GM23338 (cell line): ENCODE data around the gene ZNF594. TPM values are rescaled to one million over a fixed set of nuclear protein-coding genes. Genes with fewer than 3 reads are reported as not detected.
"Not testable (repeated sequence)": the region's sequence is repeated elsewhere in the genome, so short reads cannot be mapped to it uniquely, and the experiment has no call there.

Source experiments
- ATAC-seq: fragments of 200-7000 bp; cut with Tn5 transposase; 3 replicates; pipeline ENCODE4 v1.9.1; 2020
- DNase-seq: peaks from one replicate; pipeline ENCODE4 v3.0.0-alpha.2; 2015; ENCODE audit warnings: low spot score
- H2AFZ ChIP-seq: fragments of 200-600 bp; sonication (generic); 2 replicates; pipeline ENCODE4 v1.8.0; 2016; ENCODE audit warnings: antibody characterized with exemption, mild to moderate bottlenecking, moderate library complexity
- H3F3A ChIP-seq: fragments of 200-600 bp; sonication (generic); replicated peaks from 2 replicates; pipeline ENCODE4 v1.8.0; 2017; ENCODE audit warnings: antibody characterized with exemption, mixed run types, low read depth
- H3K27ac ChIP-seq: fragments of 200-600 bp; sonication (generic); 2 replicates; pipeline ENCODE4 v1.6.1; 2016; ENCODE audit warnings: low read depth
- H3K27me3 ChIP-seq: fragments of 200-600 bp; sonication (generic); 2 replicates; pipeline ENCODE4 v1.8.0; 2016; ENCODE audit warnings: mild to moderate bottlenecking, mixed run types, moderate library complexity; ENCODE audit not compliant: insufficient read depth
- H3K36me3 ChIP-seq: fragments of 200-600 bp; sonication (generic); 2 replicates; pipeline ENCODE4 v1.8.0; 2016; ENCODE audit warnings: mild to moderate bottlenecking; ENCODE audit not compliant: insufficient read depth
- H3K4me1 ChIP-seq: fragments of 200-600 bp; sonication (generic); 2 replicates; pipeline ENCODE4 v1.8.0; 2016; ENCODE audit warnings: mild to moderate bottlenecking, moderate library complexity; ENCODE audit not compliant: insufficient read depth
- H3K4me2 ChIP-seq: fragments of 200-600 bp; sonication (generic); 2 replicates; pipeline ENCODE4 v1.7.1; 2017; ENCODE audit warnings: mixed run types
- H3K4me3 ChIP-seq: fragments of 200-600 bp; sonication (generic); 2 replicates; pipeline ENCODE4 v1.6.1; 2016; ENCODE audit warnings: mixed run types
- H3K79me2 ChIP-seq: fragments of 200-600 bp; sonication (generic); replicated peaks from 2 replicates; pipeline ENCODE4 v1.8.0; 2017; ENCODE audit warnings: mild to moderate bottlenecking; ENCODE audit not compliant: insufficient read depth
- H3K9me2 ChIP-seq: fragments of 200-600 bp; sonication (generic); 2 replicates; pipeline ENCODE4 v1.8.0; 2017; ENCODE audit not compliant: insufficient read depth
- H4K20me1 ChIP-seq: fragments of 200-600 bp; sonication (generic); replicated peaks from 2 replicates; pipeline ENCODE4 v1.8.0; 2017; ENCODE audit warnings: mild to moderate bottlenecking; ENCODE audit not compliant: insufficient read depth
- H3K27ac Mint-ChIP-seq: 2 replicates; pipeline ENCODE4 v1.8.0; 2020; ENCODE audit warnings: inconsistent platforms, mild to moderate bottlenecking, moderate library complexity, mixed read lengths
- H3K27me3 Mint-ChIP-seq: 3 replicates; pipeline ENCODE4 v1.8.0; 2022; ENCODE audit warnings: low read depth, mild to moderate bottlenecking, moderate library complexity, mixed read lengths, inconsistent platforms; ENCODE audit not compliant: insufficient read depth, poor library complexity
- H3K36me3 Mint-ChIP-seq: 3 replicates; pipeline ENCODE4 v1.8.0; 2021; ENCODE audit warnings: low read depth, mild to moderate bottlenecking, inconsistent platforms, moderate library complexity, mixed read lengths
- H3K4me1 Mint-ChIP-seq: 3 replicates; pipeline ENCODE4 v1.8.0; 2020; ENCODE audit warnings: mild to moderate bottlenecking, inconsistent platforms, mixed read lengths
- H3K4me3 Mint-ChIP-seq: 3 replicates; pipeline ENCODE4 v1.8.0; 2021; ENCODE audit warnings: moderate library complexity, mild to moderate bottlenecking, inconsistent platforms, mixed read lengths
- H3K9me3 Mint-ChIP-seq: 3 replicates; pipeline ENCODE4 v1.8.0; 2020; ENCODE audit warnings: moderate library complexity, mild to moderate bottlenecking, inconsistent platforms, mixed read lengths
- EZH2 ChIP-seq: fragments of 200-600 bp; sonication (generic); IDR thresholded peaks from one replicate; pipeline ENCODE4 v1.8.0; 2017; ENCODE audit warnings: antibody characterized with exemption, mild to moderate bottlenecking, low read depth; ENCODE audit not compliant: unreplicated experiment
- JUNB ChIP-seq: IDR thresholded peaks from one replicate; pipeline ENCODE4 v1.6.1; 2016; ENCODE audit warnings: antibody characterized with exemption; ENCODE audit not compliant: unreplicated experiment
- POLR2AphosphoS5 ChIP-seq: IDR thresholded peaks from 2 replicates; pipeline ENCODE4 v1.6.1; 2016; ENCODE audit warnings: antibody characterized with exemption, low read depth
- ZNF114 ChIP-seq: fragments of 250-450 bp; sonication (Bioruptor Pico); IDR thresholded peaks from 2 replicates; pipeline ENCODE4 v1.5.0; 2020; ENCODE audit warnings: mild to moderate bottlenecking, moderate library complexity
- ZNF331 ChIP-seq: fragments of 250-450 bp; sonication (Bioruptor Pico); IDR thresholded peaks from 2 replicates; pipeline ENCODE4 v1.5.0; 2020; ENCODE audit warnings: low read depth, mild to moderate bottlenecking, moderate library complexity
- polyA plus RNA-seq: library from polyadenylated mRNA; unstranded; fragments of >200 nt; fragmentation: Nextera tagmentation; extraction: Ambion mirVana; gene quantifications from 2 replicates; pipeline ENCODE4 v1.2.1, GENCODE V29; 2016
- total RNA-seq: library from RNA; depleted of rRNA; stranded (reverse); fragments of >200 nt; shearing (Covaris generic); gene quantifications from 2 replicates; pipeline ENCODE4 v1.2.3, GENCODE V29; 2014
- TF ChIP-seq, protein P1 (sequence below), 2 experiments: fragments of 200-600 bp in 1 of 2; sonication (generic) in 1 of 2; conservative IDR thresholded peaks; 2 replicates each; pipeline versions ENCODE4 v1.5.1 to v1.6.1; 2016 to 2017; ENCODE audit warnings: antibody characterized with exemption in 2 of 2, low read depth in 2 of 2, mild to moderate bottlenecking in 2 of 2, moderate library complexity in 1 of 2
- TF ChIP-seq, protein P2 (sequence below): fragments of 250-450 bp; sonication (Bioruptor Pico); IDR thresholded peaks from 2 replicates; pipeline ENCODE4 v1.5.0; 2020; ENCODE audit warnings: mild to moderate bottlenecking, moderate library complexity
- TF ChIP-seq, protein P3 (sequence below): IDR thresholded peaks from one replicate; pipeline ENCODE4 v1.6.1; 2018; ENCODE audit warnings: antibody characterized with exemption; ENCODE audit not compliant: unreplicated experiment

ZNF594 gene
- total and polyA plus RNA-seq, 2 experiments from 2014 or later: 7.0 to 15.6 TPM

DNA sequence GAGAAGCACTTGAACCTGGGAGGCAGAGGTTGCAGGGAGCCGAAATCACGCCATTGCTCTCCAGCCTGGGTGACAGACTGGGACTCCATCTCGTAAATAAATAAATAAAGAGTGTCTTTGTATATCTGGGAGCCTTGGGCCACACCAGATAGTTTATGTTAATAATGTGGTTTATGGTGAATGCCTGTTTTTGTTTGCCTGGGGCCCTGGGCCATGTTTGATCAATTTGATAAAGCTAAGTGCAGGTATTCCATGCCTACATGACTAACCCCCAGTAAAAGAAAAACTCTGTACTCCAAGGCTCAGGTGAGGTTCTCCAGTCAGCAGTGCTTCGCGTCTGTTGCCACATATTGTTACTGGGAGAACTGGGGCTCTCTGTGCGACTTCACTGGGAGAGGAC is 27.9 kb upstream of the ZNF594 start (continued):
- TF ChIP-seq, protein P1, sequence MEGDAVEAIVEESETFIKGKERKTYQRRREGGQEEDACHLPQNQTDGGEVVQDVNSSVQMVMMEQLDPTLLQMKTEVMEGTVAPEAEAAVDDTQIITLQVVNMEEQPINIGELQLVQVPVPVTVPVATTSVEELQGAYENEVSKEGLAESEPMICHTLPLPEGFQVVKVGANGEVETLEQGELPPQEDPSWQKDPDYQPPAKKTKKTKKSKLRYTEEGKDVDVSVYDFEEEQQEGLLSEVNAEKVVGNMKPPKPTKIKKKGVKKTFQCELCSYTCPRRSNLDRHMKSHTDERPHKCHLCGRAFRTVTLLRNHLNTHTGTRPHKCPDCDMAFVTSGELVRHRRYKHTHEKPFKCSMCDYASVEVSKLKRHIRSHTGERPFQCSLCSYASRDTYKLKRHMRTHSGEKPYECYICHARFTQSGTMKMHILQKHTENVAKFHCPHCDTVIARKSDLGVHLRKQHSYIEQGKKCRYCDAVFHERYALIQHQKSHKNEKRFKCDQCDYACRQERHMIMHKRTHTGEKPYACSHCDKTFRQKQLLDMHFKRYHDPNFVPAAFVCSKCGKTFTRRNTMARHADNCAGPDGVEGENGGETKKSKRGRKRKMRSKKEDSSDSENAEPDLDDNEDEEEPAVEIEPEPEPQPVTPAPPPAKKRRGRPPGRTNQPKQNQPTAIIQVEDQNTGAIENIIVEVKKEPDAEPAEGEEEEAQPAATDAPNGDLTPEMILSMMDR (conservative IDR thresholded peaks at IDR 0.05; ENCODE audit: low read depth in 2 of 2): no peak
- no peak for TF ChIP-seq ZNF331 (CRISPR knock-in tag)

DNA sequence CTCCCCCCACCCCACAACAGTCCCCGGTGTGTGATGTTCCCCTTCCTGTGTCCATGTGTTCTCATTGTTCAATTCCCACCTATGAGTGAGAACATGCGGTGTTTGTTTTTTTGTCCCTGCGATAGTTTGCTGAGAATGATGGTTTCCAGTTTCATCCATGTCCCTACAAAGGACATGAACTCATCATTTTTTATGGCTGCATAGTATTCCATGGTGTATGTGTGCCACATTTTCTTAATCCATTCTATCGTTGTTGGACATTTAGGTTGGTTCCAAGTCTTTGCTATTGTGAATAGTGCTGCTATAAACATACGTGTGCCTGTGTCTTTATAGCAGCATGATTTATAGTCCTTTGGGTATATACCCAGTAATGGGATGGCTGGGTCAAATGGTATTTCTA is 25.9 kb upstream of the ZNF594 start:
- H3K4me1 ChIP-seq, H3K27ac Mint-ChIP-seq, H3K27me3 Mint-ChIP-seq, H3K9me3 Mint-ChIP-seq, H3K27me3 ChIP-seq, H3K9me2 ChIP-seq, H3K36me3 ChIP-seq, DNase-seq, H3K4me3 ChIP-seq, H3K4me3 Mint-ChIP-seq, ATAC-seq, H3K4me1 Mint-ChIP-seq, H3K4me2 ChIP-seq, H4K20me1 ChIP-seq, H3K27ac ChIP-seq, H3F3A ChIP-seq, H3K79me2 ChIP-seq, H2AFZ ChIP-seq, H3K36me3 Mint-ChIP-seq: not testable (repeated sequence)

DNA sequence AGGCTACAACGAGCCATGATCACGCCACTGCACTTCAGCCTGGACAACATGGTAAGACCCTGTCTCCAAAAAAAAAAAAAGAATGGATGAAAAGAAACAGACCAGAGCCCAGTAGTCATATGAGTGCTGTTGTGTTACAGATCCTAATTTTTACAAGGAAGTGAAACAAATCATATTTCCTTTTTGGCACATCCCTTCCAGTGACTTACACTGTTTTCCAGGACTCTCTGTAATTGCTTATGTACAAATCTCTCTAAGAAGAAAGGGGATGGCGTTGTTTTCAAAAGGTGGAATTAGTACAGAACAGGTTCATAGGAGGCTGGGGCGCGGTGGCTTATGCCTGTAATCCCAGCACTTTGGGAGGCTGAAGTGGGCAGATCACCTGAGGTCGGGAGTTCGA is 19.8 kb upstream of the ZNF594 start:
- Mint-ChIP-seq H3K27me3 (peaks cover 1% of the 10 kb centered on the region), H3K27ac (no peak overlapping the region), H3K9me3 (no peaks in the 10 kb centered on the region), H3K4me1 (no peaks in the 10 kb centered on the region; the same call in 2 of the 3 replicates), H3K4me3 (no peak overlapping the region), H3K36me3 (no peaks in the 10 kb centered on the region)
- Histone ChIP-seq H3K4me1 (no peaks in the 10 kb centered on the region), H3F3A (no peaks in the 10 kb centered on the region), H3K79me2 (no peaks in the 10 kb centered on the region), H3K27me3 (no peaks in the 10 kb centered on the region), H3K9me2 (no peaks in the 10 kb centered on the region), H3K4me3 (no peak overlapping the region), H3K4me2 (no peak overlapping the region), H2AFZ (no peak overlapping the region), H3K36me3 (no peaks in the 10 kb centered on the region), H3K27ac (no peak overlapping the region), H4K20me1 (no peaks in the 10 kb centered on the region)
- DNase-seq (no peak), ATAC-seq (no peak)
- TF ChIP-seq POLR2AphosphoS5 (no peak), JUNB (no peak), EZH2 (no peak), ZNF114 (CRISPR knock-in tag) (no peak)
- TF ChIP-seq, protein P2, sequence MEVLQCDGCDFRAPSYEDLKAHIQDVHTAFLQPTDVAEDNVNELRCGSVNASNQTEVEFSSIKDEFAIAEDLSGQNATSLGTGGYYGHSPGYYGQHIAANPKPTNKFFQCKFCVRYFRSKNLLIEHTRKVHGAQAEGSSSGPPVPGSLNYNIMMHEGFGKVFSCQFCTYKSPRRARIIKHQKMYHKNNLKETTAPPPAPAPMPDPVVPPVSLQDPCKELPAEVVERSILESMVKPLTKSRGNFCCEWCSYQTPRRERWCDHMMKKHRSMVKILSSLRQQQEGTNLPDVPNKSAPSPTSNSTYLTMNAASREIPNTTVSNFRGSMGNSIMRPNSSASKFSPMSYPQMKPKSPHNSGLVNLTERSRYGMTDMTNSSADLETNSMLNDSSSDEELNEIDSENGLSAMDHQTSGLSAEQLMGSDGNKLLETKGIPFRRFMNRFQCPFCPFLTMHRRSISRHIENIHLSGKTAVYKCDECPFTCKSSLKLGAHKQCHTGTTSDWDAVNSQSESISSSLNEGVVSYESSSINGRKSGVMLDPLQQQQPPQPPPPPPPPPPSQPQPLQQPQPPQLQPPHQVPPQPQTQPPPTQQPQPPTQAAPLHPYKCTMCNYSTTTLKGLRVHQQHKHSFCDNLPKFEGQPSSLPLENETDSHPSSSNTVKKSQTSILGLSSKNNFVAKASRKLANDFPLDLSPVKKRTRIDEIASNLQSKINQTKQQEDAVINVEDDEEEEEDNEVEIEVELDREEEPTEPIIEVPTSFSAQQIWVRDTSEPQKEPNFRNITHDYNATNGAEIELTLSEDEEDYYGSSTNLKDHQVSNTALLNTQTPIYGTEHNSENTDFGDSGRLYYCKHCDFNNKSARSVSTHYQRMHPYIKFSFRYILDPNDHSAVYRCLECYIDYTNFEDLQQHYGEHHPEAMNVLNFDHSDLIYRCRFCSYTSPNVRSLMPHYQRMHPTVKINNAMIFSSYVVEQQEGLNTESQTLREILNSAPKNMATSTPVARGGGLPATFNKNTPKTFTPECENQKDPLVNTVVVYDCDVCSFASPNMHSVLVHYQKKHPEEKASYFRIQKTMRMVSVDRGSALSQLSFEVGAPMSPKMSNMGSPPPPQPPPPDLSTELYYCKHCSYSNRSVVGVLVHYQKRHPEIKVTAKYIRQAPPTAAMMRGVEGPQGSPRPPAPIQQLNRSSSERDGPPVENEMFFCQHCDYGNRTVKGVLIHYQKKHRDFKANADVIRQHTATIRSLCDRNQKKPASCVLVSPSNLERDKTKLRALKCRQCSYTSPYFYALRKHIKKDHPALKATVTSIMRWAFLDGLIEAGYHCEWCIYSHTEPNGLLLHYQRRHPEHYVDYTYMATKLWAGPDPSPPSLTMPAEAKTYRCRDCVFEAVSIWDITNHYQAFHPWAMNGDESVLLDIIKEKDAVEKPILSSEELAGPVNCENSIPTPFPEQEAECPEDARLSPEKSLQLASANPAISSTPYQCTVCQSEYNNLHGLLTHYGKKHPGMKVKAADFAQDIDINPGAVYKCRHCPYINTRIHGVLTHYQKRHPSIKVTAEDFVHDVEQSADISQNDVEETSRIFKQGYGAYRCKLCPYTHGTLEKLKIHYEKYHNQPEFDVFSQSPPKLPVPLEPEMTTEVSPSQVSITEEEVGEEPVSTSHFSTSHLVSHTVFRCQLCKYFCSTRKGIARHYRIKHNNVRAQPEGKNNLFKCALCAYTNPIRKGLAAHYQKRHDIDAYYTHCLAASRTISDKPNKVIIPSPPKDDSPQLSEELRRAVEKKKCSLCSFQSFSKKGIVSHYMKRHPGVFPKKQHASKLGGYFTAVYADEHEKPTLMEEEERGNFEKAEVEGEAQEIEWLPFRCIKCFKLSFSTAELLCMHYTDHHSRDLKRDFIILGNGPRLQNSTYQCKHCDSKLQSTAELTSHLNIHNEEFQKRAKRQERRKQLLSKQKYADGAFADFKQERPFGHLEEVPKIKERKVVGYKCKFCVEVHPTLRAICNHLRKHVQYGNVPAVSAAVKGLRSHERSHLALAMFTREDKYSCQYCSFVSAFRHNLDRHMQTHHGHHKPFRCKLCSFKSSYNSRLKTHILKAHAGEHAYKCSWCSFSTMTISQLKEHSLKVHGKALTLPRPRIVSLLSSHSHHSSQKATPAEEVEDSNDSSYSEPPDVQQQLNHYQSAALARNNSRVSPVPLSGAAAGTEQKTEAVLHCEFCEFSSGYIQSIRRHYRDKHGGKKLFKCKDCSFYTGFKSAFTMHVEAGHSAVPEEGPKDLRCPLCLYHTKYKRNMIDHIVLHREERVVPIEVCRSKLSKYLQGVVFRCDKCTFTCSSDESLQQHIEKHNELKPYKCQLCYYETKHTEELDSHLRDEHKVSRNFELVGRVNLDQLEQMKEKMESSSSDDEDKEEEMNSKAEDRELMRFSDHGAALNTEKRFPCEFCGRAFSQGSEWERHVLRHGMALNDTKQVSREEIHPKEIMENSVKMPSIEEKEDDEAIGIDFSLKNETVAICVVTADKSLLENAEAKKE (CRISPR knock-in tag): no peak
- TF ChIP-seq, protein P3, sequence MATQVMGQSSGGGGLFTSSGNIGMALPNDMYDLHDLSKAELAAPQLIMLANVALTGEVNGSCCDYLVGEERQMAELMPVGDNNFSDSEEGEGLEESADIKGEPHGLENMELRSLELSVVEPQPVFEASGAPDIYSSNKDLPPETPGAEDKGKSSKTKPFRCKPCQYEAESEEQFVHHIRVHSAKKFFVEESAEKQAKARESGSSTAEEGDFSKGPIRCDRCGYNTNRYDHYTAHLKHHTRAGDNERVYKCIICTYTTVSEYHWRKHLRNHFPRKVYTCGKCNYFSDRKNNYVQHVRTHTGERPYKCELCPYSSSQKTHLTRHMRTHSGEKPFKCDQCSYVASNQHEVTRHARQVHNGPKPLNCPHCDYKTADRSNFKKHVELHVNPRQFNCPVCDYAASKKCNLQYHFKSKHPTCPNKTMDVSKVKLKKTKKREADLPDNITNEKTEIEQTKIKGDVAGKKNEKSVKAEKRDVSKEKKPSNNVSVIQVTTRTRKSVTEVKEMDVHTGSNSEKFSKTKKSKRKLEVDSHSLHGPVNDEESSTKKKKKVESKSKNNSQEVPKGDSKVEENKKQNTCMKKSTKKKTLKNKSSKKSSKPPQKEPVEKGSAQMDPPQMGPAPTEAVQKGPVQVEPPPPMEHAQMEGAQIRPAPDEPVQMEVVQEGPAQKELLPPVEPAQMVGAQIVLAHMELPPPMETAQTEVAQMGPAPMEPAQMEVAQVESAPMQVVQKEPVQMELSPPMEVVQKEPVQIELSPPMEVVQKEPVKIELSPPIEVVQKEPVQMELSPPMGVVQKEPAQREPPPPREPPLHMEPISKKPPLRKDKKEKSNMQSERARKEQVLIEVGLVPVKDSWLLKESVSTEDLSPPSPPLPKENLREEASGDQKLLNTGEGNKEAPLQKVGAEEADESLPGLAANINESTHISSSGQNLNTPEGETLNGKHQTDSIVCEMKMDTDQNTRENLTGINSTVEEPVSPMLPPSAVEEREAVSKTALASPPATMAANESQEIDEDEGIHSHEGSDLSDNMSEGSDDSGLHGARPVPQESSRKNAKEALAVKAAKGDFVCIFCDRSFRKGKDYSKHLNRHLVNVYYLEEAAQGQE: no peak
